Measurements from ENCODE around the gene PEX11B. TPM values are rescaled to one million over a fixed set of nuclear protein-coding genes. Genes with fewer than 3 reads are reported as not detected.

Gene PEX11B
- total RNA-seq, 2 donors from 2014 or later: 28.2 to 31.1 TPM

GRCh38 chr1:145886816-145887215 lies 31.7 kb downstream of the PEX11B start:
- peaks cover 7% of the 10 kb centered on the region for H3K4me1 ChIP-seq
- no peak overlapping the region for H3K27ac ChIP-seq
- H3K36me3 ChIP-seq: no peaks in the 10 kb centered on the region
- intact Hi-C loops (cut with DNase I): no loop called here
- peaks cover 4% of the 10 kb centered on the region for H3K27me3 ChIP-seq
- H3K9ac ChIP-seq (ENCODE audit: low read depth in 2 of 2, low read length in 2 of 2): no peak overlapping the region
- TF ChIP-seq, protein P1, sequence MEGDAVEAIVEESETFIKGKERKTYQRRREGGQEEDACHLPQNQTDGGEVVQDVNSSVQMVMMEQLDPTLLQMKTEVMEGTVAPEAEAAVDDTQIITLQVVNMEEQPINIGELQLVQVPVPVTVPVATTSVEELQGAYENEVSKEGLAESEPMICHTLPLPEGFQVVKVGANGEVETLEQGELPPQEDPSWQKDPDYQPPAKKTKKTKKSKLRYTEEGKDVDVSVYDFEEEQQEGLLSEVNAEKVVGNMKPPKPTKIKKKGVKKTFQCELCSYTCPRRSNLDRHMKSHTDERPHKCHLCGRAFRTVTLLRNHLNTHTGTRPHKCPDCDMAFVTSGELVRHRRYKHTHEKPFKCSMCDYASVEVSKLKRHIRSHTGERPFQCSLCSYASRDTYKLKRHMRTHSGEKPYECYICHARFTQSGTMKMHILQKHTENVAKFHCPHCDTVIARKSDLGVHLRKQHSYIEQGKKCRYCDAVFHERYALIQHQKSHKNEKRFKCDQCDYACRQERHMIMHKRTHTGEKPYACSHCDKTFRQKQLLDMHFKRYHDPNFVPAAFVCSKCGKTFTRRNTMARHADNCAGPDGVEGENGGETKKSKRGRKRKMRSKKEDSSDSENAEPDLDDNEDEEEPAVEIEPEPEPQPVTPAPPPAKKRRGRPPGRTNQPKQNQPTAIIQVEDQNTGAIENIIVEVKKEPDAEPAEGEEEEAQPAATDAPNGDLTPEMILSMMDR (IDR thresholded peaks at IDR 0.05): no peak
- no peak overlapping the region for H3K4me3 ChIP-seq
- no peaks in the 10 kb centered on the region for H3K9me3 ChIP-seq
- no peak for DNase-seq

- TF ChIP-seq, protein P1 (IDR thresholded peaks at IDR 0.05): no peak
- intact Hi-C loops (cut with DNase I): no loop called here
- H3K27me3 ChIP-seq: peaks cover 4% of the 10 kb centered on the region
- H3K4me3 ChIP-seq: peak overlapping the region; percentile 74
- H3K9me3 ChIP-seq: no peaks in the 10 kb centered on the region
- H3K4me1 ChIP-seq: peaks cover 4% of the 10 kb centered on the region
- H3K9ac ChIP-seq (ENCODE audit: low read depth in 2 of 2, low read length in 2 of 2): no peak overlapping the region
- no peak for DNase-seq
- no peaks in the 10 kb centered on the region for H3K36me3 ChIP-seq
- no peak overlapping the region for H3K27ac ChIP-seq
Observed at GRCh38 chr1:145886390-145886789, 32.1 kb downstream of the PEX11B start.

DNA sequence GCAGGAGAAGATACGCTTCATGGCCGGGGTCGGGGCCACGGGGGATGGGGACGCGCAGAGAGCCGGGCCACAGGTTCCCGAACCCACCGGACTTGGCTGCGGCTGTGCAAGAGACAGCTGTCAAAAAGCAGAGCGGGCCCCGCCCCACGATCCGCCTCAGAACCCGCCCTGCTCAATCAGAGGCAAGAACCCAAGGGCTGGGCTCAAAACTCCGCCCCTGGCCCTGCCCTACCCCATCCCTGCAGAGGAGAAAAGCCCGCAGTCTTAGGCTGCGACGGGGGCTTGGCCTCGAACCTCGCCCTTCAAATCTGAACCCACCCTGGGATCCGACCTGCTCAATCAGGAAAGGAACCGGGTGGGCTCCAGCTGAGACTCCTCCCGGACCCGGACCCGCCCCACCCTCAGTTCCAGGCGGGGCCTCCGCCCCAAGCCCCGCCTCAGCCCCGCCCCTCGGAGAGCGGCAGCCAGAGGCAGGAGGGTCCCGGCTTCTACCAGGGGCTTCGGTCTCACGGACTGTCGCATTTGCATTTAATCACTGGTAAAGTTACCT lies 32.7 kb downstream of the PEX11B start, which contains the start of gene ANKRD35:
Gene ANKRD35 (minus strand): TSS at position 129 of the 550 bp plus-strand sequence. CDS start 108 bp downstream, at position 21.
- TF ChIP-seq, protein P1 (IDR thresholded peaks at IDR 0.05): no peak
- Histone ChIP-seq H3K9me3 (no peaks in the 10 kb centered on the region), H3K4me3 (peak within 1 kb of the TSS; percentile 74), H3K27ac (no peak within 1 kb of the TSS), H3K27me3 (peaks cover 4% of the 10 kb centered on the region), H3K4me1 (peaks cover under 1% of the 10 kb centered on the region), H3K9ac (ENCODE audit: low read depth in 2 of 2, low read length in 2 of 2) (peak within 1 kb of the TSS in 1 of 2 donors; percentile 17), H3K36me3 (no peaks in the 10 kb centered on the region)
- DNase-seq: peak; percentile 88
- intact Hi-C loops (cut with DNase I): no loop called here

- TF ChIP-seq, protein P1 (IDR thresholded peaks at IDR 0.05): no peak
- peaks cover 4% of the 10 kb centered on the region for H3K27me3 ChIP-seq
- no peaks in the 10 kb centered on the region for H3K4me1 ChIP-seq
- intact Hi-C loops (cut with DNase I): no loop called here
- H3K27ac ChIP-seq: no peak overlapping the region
- H3K36me3 ChIP-seq: no peaks in the 10 kb centered on the region
- DNase-seq: no peak
- H3K9ac ChIP-seq (ENCODE audit: low read depth in 2 of 2, low read length in 2 of 2): no peak overlapping the region
- H3K9me3 ChIP-seq: no peaks in the 10 kb centered on the region
- H3K4me3 ChIP-seq: no peak overlapping the region
Observed at GRCh38 chr1:145884675-145885074, 33.8 kb downstream of the PEX11B start.

DNA sequence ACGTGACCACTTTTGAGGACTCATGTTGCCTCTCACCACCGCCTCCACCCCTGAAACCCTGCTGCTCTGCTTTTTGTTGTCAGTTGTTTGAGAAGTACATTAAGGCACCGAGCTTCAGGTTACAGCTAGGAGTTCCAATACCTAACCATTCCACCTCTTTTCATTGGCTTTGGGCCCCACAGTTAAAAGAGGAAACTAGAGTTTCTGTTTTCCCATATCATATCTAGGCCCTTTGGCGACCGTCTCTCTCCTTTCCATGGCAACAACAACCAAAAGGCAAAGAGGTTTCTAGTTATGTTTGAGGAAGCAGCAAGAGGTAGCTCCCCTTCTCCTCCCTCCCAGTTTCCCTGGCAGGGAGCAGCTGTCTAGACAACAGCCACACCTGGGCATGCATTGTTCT lies 38.7 kb downstream of the PEX11B start:
- H3K9ac ChIP-seq (ENCODE audit: low read depth in 2 of 2, low read length in 2 of 2): no peak overlapping the region

More for the DNA sequence above, 38.7 kb downstream of the PEX11B start:
- TF ChIP-seq, protein P1 (IDR thresholded peaks at IDR 0.05): no peak
- Histone ChIP-seq H3K9me3 (no peaks in the 10 kb centered on the region), H3K4me1 (no peaks in the 10 kb centered on the region), H3K4me3 (no peak overlapping the region), H3K27ac (no peak overlapping the region), H3K36me3 (no peaks in the 10 kb centered on the region), H3K27me3 (peaks cover 4% of the 10 kb centered on the region)
- intact Hi-C loops (cut with DNase I): no loop called here
- DNase-seq: no peak

All from colonic mucosa (tissue), 4 donors.